ENCODE results near the gene SSX2IP.

Gene SSX2IP

GRCh38 chr1:84719543-84720217, 29.4 kb upstream of the SSX2IP start:
- no peaks in the 10 kb centered on the region for H3K4me1 ChIP-seq (ENCODE audit: control insufficient read depth, insufficient read depth, low read length)
- no peak for TF ChIP-seq SCRT2 (tag by site-specific recombination; IDR thresholded peaks at IDR 0.05)
- no peak for TF ChIP-seq ZNF488 (tag by site-specific recombination; IDR thresholded peaks at IDR 0.05)
- TF ChIP-seq ZNF138 (tag by site-specific recombination; IDR thresholded peaks at IDR 0.05; ENCODE audit: borderline replicate concordance), result no peak
- TF ChIP-seq TRIM28 (IDR thresholded peaks at IDR 0.05; ENCODE audit: borderline replicate concordance, low read length), result peak; percentile 33; the same call in 1 of the 2 replicates
- no peaks in the 10 kb centered on the region for H3K9me3 ChIP-seq (ENCODE audit: control insufficient read depth, insufficient read depth, low read depth, low read length)
- no peaks in the 10 kb centered on the region for H3K36me3 ChIP-seq (ENCODE audit: control insufficient read depth in 2 of 2, insufficient read depth in 1 of 2, low read length in 2 of 2)
- H3K27ac ChIP-seq (ENCODE audit: extremely low read depth, low read depth, low read length), result no peak overlapping the region
- no peak overlapping the region for H3K4me3 ChIP-seq (ENCODE audit: low read depth, low read length)
- ChIA-PET POLR2A (no interaction called here), CTCF (interaction anchor here (0.6 kb wide), 2 partner anchors 592 to 937 kb away, joined by 3 to 4 read pairs; no protein-coding TSS in a partner anchor)

GRCh38 chr1:84715342-84716019, 25.2 kb upstream of the SSX2IP start:
- Histone ChIP-seq H3K4me1 (ENCODE audit: control insufficient read depth, insufficient read depth, low read length) (no peaks in the 10 kb centered on the region), H3K9me3 (ENCODE audit: control insufficient read depth, insufficient read depth, low read depth, low read length) (no peaks in the 10 kb centered on the region), H3K27ac (ENCODE audit: extremely low read depth, low read depth, low read length) (no peak overlapping the region), H3K36me3 (ENCODE audit: control insufficient read depth in 2 of 2, insufficient read depth in 1 of 2, low read length in 2 of 2) (no peaks in the 10 kb centered on the region), H3K4me3 (ENCODE audit: low read depth, low read length) (no peak overlapping the region)
- CTCF ChIA-PET, result interaction anchor here (0.6 to 1.9 kb wide), 4 partner anchors 9 to 266 kb away, joined by 3 to 9 read pairs (median 5); no protein-coding TSS in a partner anchor
- POLR2A ChIA-PET, result no interaction called here
- TF ChIP-seq TRIM28 (IDR thresholded peaks at IDR 0.05; ENCODE audit: borderline replicate concordance, low read length) (0 out of 2 replicates have a peak, but pooled peaks have one; percentile 25), ZNF777 (tag by site-specific recombination; IDR thresholded peaks at IDR 0.05; ENCODE audit: borderline replicate concordance) (no peak)

GRCh38 chr1:84712276-84712874, 22.1 kb upstream of the SSX2IP start:
- ChIA-PET POLR2A (no interaction called here), CTCF (interaction anchor here (1.2 to 1.4 kb wide), 2 partner anchors 10 to 11 kb away, joined by 4 to 8 read pairs; no protein-coding TSS in a partner anchor)
- Histone ChIP-seq H3K36me3 (ENCODE audit: control insufficient read depth in 2 of 2, insufficient read depth in 1 of 2, low read length in 2 of 2) (no peaks in the 10 kb centered on the region), H3K4me1 (ENCODE audit: control insufficient read depth, insufficient read depth, low read length) (no peaks in the 10 kb centered on the region), H3K4me3 (ENCODE audit: low read depth, low read length) (no peak overlapping the region), H3K27ac (ENCODE audit: extremely low read depth, low read depth, low read length) (no peak overlapping the region), H3K9me3 (ENCODE audit: control insufficient read depth, insufficient read depth, low read depth, low read length) (no peaks in the 10 kb centered on the region)
- TF ChIP-seq ZNF600 (tag by site-specific recombination; IDR thresholded peaks at IDR 0.05) (no peak), ZBTB49 (tag by site-specific recombination; IDR thresholded peaks at IDR 0.05; ENCODE audit: low read depth) (no peak), REST (tag by site-specific recombination; IDR thresholded peaks at IDR 0.05) (no peak), ZNF175 (tag by site-specific recombination; IDR thresholded peaks at IDR 0.05) (no peak), ZNF311 (tag by site-specific recombination; IDR thresholded peaks at IDR 0.05; ENCODE audit: borderline replicate concordance) (no peak), ZNF561 (tag by site-specific recombination; IDR thresholded peaks at IDR 0.05; ENCODE audit: borderline replicate concordance) (no peak), OVOL3 (tag by site-specific recombination; IDR thresholded peaks at IDR 0.05) (no peak), ZNF521 (tag by site-specific recombination; IDR thresholded peaks at IDR 0.05) (no peak), ZNF514 (tag by site-specific recombination; IDR thresholded peaks at IDR 0.05) (no peak), HOXA7 (CRISPR knock-in tag; IDR thresholded peaks at IDR 0.05; ENCODE audit: borderline replicate concordance) (no peak), ZNF362 (tag by site-specific recombination; IDR thresholded peaks at IDR 0.05) (no peak), PBX3 (CRISPR knock-in tag; IDR thresholded peaks at IDR 0.05) (no peak), ZNF530 (tag by site-specific recombination; IDR thresholded peaks at IDR 0.05; ENCODE audit: low read depth) (no peak), ZNF350 (tag by site-specific recombination; IDR thresholded peaks at IDR 0.05) (no peak)
